NCI-H1436 (cell line): ENCODE measurements around the gene ITGB7.
"Not testable (repeated sequence)": the region's sequence is repeated elsewhere in the genome, so short reads cannot be mapped to it uniquely, and the experiment has no call there.

Source experiments
- DNase-seq: peaks from one replicate; lab custom pipeline; 2025; lab: John Stamatoyannopoulos, UW

The ITGB7 gene

DNA sequence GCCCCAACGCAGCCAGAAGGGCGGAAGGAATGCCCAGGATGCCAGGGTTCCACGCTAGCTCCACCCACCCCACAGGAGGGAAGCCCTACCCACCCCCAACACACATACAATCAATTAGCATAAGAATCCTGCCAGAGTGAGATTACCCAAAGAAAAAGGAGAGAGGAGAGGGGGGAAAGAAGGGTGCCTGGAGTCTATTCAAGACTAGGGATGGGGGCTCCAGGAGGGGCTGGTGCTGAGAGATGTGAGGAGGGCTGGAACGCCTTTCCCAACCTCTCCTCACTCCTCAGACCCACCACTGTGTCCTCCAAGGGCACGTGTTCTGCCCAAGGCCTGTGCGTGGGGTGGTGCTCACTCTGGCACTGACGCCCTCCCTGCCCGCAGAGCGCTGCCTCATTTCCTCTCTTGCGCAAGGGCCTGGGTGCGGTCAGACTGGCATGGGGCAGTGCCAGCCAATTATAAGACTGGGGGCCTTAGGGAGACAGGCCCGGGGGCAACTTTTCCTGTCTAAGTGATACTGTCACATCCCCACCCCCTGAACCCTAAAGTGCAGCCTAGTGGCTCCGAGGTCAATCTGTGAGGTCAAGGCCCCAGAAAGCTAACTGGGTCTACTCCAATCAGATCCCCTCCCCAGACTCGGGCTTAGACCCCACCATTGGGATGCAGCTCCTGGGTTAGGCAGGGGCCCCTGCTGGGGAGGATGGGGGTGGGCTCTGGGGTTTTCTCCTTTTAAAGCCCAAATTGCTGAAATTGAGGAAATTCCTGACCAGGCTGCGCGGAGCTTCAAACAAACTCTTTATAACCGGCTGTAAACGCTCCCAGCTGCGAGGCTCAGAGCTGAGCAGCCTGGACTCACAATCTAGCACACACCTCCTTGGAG is 10.2 kb upstream of the ITGB7 start:
- no peak for DNase-seq

DNA sequence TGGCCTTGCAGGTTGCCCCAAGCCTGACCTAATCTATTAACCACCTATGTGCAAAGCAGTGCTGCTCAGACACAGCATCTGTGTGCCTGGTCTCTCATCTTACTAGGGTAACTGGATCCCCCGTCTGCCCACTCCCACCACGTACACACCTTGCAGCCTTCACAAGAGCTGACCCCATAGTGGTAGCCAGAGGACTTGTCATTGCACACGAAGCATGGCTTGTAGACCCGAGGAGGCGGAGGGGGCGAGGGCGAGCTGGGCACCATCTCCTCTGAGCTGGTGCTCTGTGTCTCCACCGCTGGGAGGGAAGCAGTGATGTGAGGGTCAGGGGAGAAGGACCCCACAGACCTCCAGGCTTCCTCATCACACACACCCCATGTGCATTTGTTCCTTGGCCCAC is 8.4 kb upstream of the ITGB7 start:
- no peak for DNase-seq

DNA sequence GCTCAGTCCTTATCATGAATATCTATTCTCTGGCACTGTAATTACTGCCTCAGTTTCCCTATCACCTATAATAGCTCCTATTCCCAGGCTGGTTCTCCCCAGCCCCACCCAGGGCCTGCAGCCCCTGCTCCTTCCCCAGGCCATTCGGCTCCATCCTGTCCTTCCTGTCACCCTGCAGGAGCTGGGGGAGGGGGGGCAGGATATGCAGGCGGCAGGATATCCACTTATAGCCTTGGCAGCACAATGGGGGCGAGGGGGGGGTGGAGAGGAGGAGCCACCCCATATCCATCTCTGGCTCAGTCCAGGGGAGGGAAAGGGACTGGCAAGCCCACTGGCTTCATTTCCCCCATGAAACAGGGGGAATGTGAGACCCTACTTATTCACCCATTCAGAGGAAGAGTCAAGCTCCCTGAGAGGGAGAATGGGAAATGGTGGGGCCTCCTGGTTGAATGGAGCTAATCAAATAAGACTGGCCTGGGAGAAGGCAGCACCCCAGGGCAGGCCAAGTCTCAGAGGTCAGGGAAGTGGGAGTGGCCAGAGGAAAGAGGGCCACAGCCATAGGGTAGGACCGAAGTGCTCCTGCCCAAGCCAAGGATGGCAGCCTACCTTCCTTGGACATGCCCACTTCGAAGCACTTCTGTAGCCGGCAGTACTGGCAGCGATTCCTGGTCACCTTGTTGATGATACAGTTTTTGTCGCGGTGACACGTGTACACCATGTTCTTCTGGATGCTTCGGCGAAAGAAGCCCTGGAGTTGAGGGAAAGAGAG is 7.8 kb upstream of the ITGB7 start:
- DNase-seq = no peak

DNA sequence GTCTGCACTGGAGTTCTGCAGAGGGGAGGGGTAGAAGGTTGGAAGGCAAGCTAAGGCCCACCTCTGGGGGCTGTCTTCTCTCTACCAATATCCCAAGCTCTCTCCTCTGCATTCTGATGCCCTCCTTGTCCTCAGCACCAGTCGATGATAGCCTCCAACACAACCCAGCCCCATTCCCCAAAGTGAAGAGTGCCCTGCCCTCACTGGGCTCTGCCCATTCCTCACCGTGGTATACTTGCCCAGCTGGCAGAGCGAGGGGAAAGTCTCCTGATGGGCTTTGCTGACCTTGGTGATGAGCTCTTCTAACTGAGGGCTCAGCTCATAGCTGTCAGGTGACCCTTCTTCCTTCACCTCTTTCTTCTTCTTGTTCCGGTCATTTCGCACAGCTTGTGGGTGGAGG is 7.2 kb upstream of the ITGB7 start:
- DNase-seq = no peak

DNA sequence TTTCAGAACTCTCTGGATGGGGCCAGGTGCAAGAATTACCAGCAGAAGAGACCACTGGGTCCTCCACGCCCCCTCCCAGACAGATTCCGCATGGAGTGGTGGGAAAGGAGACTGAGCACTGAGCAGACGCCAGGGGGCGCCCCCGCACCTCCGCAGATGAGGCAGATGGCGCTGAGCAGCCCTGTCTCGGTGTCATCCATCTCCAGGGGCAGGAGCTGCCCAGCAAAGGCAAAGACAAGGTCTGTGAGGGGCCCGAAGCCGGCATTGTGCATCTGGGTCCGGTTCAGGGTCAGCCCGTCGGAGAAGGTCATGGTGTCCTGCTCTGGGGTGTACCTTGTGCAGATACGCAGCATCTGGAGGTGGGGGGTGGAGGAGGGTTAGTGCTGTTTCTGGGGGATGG is 6.3 kb upstream of the ITGB7 start:
- peak; percentile 78 for DNase-seq

GRCh38 chr12:53212931-53213330 is 5.9 kb upstream of the ITGB7 start:
- no peak for DNase-seq

DNA sequence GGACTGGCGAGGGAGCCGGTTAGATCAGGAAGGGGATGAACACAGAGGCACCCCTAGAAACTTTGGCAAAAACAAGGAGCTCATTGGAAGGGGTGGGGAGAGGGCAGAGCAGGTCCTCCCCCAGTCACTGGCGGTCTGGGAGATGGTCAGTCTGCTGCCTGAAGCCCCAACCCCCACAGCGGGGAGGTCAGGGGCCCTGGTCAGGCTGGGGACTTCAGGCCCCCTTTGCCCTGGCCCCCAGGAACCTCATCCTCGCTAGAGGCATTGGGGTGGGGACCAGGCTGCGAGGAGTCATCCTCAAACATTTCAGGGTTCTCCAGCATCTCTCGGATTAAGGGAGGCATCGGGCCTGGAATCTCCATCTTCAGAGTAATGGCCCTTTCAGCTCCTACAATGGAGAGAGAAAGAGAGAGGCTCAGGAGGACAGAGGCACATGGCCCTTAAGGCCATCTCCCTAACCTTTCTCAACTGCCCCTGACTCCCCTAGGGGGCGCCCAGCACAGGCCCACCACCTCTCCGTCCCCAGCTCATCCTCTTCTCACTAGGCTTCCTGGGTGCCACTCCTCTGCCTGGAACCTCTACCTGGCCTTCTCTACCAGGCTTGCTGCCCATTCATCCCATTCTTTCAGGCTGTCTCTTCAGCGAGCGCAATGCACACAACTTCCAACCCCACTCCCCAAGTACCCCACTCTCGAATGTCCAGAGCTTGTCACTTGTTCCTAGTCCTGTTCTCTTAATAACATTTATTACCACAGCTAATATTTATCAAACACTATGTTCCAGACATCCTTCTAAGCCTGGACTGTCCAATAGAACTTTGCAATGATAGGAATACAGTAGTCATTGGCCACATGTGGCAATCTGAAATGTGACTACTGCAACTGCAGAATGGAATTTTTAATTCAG is 4.7 kb upstream of the ITGB7 start:
- DNase-seq = no peak

DNA sequence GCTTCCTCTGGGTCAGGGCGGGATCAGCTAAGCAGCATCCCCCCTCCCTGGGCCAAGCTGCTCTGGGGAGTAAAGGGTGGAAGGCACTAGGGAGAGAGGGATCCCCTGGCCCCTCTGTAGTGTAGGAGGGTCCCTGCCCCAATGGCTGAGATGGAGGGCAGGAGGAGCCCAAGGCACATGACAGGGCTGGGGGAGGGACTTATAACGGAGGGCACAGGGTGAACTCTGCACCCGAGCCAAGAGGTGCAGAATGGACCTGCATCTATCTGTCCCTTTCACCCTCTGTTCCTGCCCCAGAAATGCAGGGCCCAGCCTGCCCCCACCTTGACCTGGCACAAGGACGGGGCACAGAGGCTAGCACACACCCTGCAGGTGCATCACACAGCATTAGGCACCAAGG is 3.8 kb upstream of the ITGB7 start:
- no peak for DNase-seq

DNA sequence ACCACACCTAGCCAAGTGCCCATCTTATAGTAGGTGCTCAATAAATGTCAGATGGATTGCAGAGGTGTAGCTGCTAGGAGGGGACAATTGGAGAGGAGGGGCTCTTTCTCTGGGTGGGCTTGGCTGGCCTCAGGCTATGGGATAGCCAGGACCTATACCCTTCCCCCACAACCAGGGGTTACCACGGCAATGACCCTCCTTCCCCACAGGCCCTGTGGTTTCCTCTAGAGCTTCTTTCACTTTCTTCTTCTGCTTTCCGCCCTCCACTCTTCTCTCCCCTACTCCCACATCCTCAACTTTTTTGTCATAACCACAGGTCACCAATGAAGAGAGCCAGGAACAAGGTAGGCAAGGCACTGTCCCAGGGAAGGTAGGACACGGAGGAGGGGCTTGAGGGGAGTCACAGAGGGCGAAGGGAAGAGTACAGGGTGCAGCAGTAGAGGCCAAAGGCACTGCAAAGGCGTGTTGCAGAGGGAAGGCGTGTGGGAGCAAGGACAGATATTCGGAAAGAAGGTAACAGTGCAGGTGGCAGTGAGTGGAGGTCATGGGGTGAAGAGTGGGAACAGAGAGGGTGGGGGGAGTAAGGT is 1.9 kb upstream of the ITGB7 start:
- no peak for DNase-seq

- no peak for DNase-seq
These were observed 1.4 kb upstream of the ITGB7 start for GRCh38 chr12:53208435-53208834.

GRCh38 chr12:53205747-53206419 is 1.2 kb downstream of the ITGB7 start:
- no peak for DNase-seq

DNA sequence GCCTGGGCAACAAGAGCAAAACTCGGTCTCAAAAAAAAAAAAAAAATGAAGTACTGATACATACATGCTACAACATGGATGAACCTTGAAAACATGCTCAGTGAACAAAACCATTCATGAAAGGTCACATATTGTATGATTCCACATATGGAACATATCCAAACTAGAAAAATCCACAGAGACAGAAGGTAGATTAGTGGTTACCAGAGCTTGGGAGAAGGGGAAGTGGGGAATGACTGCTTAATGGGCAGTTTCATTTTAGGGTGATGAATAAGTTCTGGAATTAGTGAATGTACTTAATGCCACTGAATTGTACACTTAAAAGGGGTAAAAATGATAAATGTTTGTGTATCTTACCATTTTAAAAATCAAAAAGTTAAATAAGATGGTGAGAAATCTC is 2.7 kb downstream of the ITGB7 start:
- DNase-seq = no peak

- not testable (repeated sequence) for DNase-seq
These were observed 4.7 kb downstream of the ITGB7 start for GRCh38 chr12:53202316-53202715.

DNA sequence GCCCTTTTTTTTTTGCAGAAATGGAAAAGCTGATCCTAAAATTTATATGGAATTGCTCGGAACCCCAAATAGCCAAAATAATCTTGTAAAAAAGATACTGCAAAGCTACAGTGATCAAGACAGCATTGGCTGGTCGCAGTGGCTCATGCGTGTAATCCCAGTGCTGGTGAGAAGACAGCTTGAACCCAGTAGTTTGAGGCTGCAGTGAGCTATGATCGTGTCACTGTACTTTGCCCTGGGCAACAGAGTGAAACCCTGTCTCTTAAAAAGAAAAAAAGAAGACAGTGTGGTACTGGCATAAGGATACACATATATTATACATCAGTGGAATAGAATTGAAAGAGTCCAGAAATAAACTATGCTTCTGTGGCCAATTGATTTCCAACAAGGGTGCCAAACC is 5.4 kb downstream of the ITGB7 start:
- no peak for DNase-seq

GRCh38 chr12:53201177-53201541 is 5.9 kb downstream of the ITGB7 start:
- DNase-seq = no peak

GRCh38 chr12:53200458-53201176 is 6.4 kb downstream of the ITGB7 start:
- no peak for DNase-seq

DNA sequence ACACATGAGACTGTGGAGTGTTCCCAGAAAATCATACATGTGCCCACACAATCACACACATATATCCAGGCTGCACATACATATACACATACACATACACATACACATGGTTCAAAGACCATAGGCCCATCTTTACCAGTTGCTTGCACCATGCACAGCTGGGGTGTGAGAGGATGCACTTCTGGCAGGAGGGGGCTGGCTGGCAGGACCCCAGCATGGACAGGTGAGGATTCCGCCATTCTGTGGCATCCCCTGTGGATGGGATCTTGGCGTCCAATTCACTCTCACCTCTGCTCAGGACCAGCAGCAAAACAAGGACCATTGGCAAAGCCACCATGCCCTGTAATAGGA is 7.0 kb downstream of the ITGB7 start:
- DNase-seq = no peak

DNA sequence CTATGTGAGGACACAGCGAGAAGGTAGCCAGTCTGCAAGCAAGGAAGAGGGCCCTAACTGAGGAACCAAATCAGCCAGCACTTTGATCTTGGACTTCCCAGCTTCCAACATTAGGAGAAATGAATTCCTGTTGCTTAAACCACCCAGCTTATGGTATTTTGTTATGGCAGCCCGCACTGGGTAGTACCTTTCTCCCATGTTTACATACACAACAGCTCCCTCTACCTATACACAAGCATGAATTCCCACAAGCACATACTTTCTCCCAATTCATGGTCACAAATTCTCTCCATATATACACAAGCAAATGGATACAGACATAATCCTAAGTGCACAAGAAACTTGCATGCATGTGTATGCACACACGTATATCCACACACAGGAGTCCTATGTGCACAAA is 7.4 kb downstream of the ITGB7 start:
- no peak for DNase-seq

DNA sequence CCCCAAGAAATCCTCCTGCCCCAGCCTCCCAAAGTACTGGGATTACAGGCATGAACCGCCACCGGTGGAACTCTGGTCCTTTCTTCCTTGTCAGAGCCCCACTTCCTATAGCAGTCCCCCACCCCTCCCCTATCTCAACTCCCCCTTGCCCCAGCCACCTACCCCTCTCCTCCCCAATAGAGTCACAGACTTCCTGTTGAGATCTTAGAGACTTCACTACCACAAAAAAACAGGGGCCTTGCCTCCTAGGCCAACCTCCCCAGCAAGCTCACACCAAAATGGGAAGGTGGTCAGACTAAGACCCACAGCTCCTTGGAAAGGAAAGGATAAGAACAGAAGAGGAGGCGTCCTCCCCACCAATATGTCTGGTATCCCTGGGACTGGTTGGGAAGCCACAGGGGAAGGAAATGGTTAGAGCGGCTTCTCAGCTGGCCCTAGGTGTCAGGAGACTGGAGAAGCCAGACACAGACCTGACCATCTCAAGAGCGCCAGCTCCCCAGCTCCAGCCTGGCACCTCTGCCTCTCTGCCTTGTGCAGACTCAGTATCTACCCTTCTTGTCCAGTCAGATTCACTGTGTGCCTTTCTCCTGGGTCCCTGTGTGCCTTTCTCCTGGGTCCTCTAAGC is 8.5 kb downstream of the ITGB7 start:
- DNase-seq = no peak

DNA sequence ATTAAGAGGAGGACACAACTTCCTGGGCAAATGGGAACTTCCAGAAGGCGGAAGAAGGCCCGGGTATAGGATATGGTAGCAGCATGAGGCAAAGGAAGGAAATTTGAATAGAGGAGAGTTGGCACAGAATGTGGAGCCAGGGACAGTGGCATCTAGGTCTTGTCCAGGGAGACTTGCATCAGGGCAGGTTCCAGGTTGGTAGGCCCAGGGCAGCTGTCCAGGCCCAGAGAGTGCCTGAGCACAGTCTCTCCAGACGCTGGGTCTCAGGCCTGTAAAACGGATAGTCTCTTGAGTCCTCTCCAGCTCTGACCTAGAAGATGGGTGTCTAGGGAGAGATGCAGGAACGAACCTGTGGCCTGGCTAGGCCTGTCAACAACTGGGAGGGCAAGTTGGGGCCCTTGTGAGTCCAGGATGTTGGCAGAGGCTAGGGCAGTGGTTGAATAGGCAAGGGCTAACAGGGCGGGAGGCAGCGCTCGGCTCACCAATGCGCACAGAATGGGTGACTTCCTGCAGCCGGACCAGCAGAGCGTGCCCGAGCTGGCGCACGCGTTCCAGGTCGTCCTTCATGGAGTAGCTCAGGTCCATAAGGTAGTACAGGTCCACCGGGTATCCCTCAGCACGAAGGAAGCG is 9.9 kb downstream of the ITGB7 start:
- no peak for DNase-seq
